Dedifferentiated amniotic fluid mesenchymal stem cell (primary cell): Measurements from ENCODE around the gene OTUD1.
A peak's percentile ranks its signal among the peaks of the same experiment; 100 is the strongest.
"Not testable (repeated sequence)": the region's sequence is repeated elsewhere in the genome, so short reads cannot be mapped to it uniquely, and the experiment has no call there.

Experiments used
- DNase-seq: peaks from one replicate; pipeline ENCODE4 v3.0.0-alpha.2; 2016; ENCODE audit errors: extremely low spot score

The OTUD1 gene

GRCh38 chr10:23438547-23439451, at the start of gene OTUD1:
TSS of gene OTUD1 (plus strand) at chr10:23439075. CDS start at chr10:23439458, 383 bp downstream.
- DNase-seq = peak; percentile 91

GRCh38 chr10:23390408-23390807, 48.5 kb upstream of the OTUD1 start:
- DNase-seq = not testable (repeated sequence)

- no peak for DNase-seq
These were observed 48.1 kb upstream of the OTUD1 start for GRCh38 chr10:23390809-23391208.

- DNase-seq = no peak
These were observed 47.1 kb upstream of the OTUD1 start for GRCh38 chr10:23391821-23392220.

- no peak for DNase-seq
These were observed 43.9 kb upstream of the OTUD1 start for GRCh38 chr10:23395017-23395416.

GRCh38 chr10:23396695-23397094, 42.2 kb upstream of the OTUD1 start:
- no peak for DNase-seq

GRCh38 chr10:23399701-23400144, 39.2 kb upstream of the OTUD1 start:
- peak; percentile 45 for DNase-seq

GRCh38 chr10:23402856-23403255, 36.0 kb upstream of the OTUD1 start:
- no peak for DNase-seq

GRCh38 chr10:23403278-23403677, 35.6 kb upstream of the OTUD1 start:
- no peak for DNase-seq

GRCh38 chr10:23403719-23404118, 35.2 kb upstream of the OTUD1 start:
- DNase-seq = no peak

GRCh38 chr10:23404461-23404980, 34.4 kb upstream of the OTUD1 start:
- DNase-seq = no peak

- no peak for DNase-seq
These were observed 33.3 kb upstream of the OTUD1 start for GRCh38 chr10:23405540-23405939.

- DNase-seq = no peak
These were observed 32.5 kb upstream of the OTUD1 start for GRCh38 chr10:23406409-23406808.

GRCh38 chr10:23408330-23408976, 30.4 kb upstream of the OTUD1 start:
- no peak for DNase-seq

GRCh38 chr10:23412223-23412622, 26.7 kb upstream of the OTUD1 start:
- peak; percentile 36 for DNase-seq

GRCh38 chr10:23413629-23414089, 25.2 kb upstream of the OTUD1 start:
- DNase-seq = no peak

GRCh38 chr10:23414658-23415057, 24.2 kb upstream of the OTUD1 start:
- DNase-seq = no peak

- no peak for DNase-seq
These were observed 21.6 kb upstream of the OTUD1 start for GRCh38 chr10:23417254-23417653.

GRCh38 chr10:23418051-23418681, 20.7 kb upstream of the OTUD1 start:
- DNase-seq = no peak

- DNase-seq = no peak
These were observed 19.7 kb upstream of the OTUD1 start for GRCh38 chr10:23419201-23419600.

GRCh38 chr10:23419655-23420329, 19.1 kb upstream of the OTUD1 start:
- no peak for DNase-seq

- DNase-seq = no peak
These were observed 17.5 kb upstream of the OTUD1 start for GRCh38 chr10:23421397-23421796.
